ENCODE data around the gene PLB1. TPM values are rescaled to one million over a fixed set of nuclear protein-coding genes. Genes with fewer than 3 reads are reported as not detected.

Gene PLB1
- total RNA-seq, 1 donor from 2014 or later: 1.6 TPM

- Histone ChIP-seq H3K27me3 (ENCODE audit: control insufficient read depth, insufficient read depth, low read length) (peaks cover 1% of the 10 kb centered on the region), H3K4me3 (ENCODE audit: low read depth, low read length) (no peak overlapping the region), H3K36me3 (ENCODE audit: control insufficient read depth, insufficient read depth, low read length) (no peaks in the 10 kb centered on the region)
- no peak for TF ChIP-seq CTCF (IDR thresholded peaks at IDR 0.05; ENCODE audit: insufficient read depth, low read length, severe bottlenecking)
- FAIRE-seq (no peak), DNase-seq (ENCODE audit: low read depth) (no peak)
Observed at GRCh38 chr2:28487258-28487657, 8.6 kb upstream of the PLB1 start.

- TF ChIP-seq CTCF (IDR thresholded peaks at IDR 0.05; ENCODE audit: insufficient read depth, low read length, severe bottlenecking): no peak
- no peak for FAIRE-seq
- peaks cover 1% of the 10 kb centered on the region for H3K27me3 ChIP-seq (ENCODE audit: control insufficient read depth, insufficient read depth, low read length)
- no peak overlapping the region for H3K4me3 ChIP-seq (ENCODE audit: low read depth, low read length)
- DNase-seq (ENCODE audit: low read depth): no peak
- H3K36me3 ChIP-seq (ENCODE audit: control insufficient read depth, insufficient read depth, low read length): no peaks in the 10 kb centered on the region
Observed at GRCh38 chr2:28488083-28488830, 7.6 kb upstream of the PLB1 start.

- DNase-seq (ENCODE audit: low read depth): peak; percentile 53
- Histone ChIP-seq H3K27me3 (ENCODE audit: control insufficient read depth, insufficient read depth, low read length) (peaks cover 1% of the 10 kb centered on the region), H3K36me3 (ENCODE audit: control insufficient read depth, insufficient read depth, low read length) (no peaks in the 10 kb centered on the region), H3K4me3 (ENCODE audit: low read depth, low read length) (no peak overlapping the region)
- no peak for FAIRE-seq
- no peak for TF ChIP-seq CTCF (IDR thresholded peaks at IDR 0.05; ENCODE audit: insufficient read depth, low read length, severe bottlenecking)
Observed at GRCh38 chr2:28488858-28489575, 6.8 kb upstream of the PLB1 start.

GRCh38 chr2:28490558-28490957, 5.3 kb upstream of the PLB1 start:
- no peak for FAIRE-seq
- DNase-seq (ENCODE audit: low read depth): no peak
- Histone ChIP-seq H3K27me3 (ENCODE audit: control insufficient read depth, insufficient read depth, low read length) (peaks cover 1% of the 10 kb centered on the region), H3K4me3 (ENCODE audit: low read depth, low read length) (no peak overlapping the region), H3K36me3 (ENCODE audit: control insufficient read depth, insufficient read depth, low read length) (no peaks in the 10 kb centered on the region)
- TF ChIP-seq CTCF (IDR thresholded peaks at IDR 0.05; ENCODE audit: insufficient read depth, low read length, severe bottlenecking): no peak

GRCh38 chr2:28492282-28492681, 3.6 kb upstream of the PLB1 start:
- Histone ChIP-seq H3K4me3 (ENCODE audit: low read depth, low read length) (no peak overlapping the region), H3K27me3 (ENCODE audit: control insufficient read depth, insufficient read depth, low read length) (peaks cover 1% of the 10 kb centered on the region), H3K36me3 (ENCODE audit: control insufficient read depth, insufficient read depth, low read length) (no peaks in the 10 kb centered on the region)
- TF ChIP-seq CTCF (IDR thresholded peaks at IDR 0.05; ENCODE audit: insufficient read depth, low read length, severe bottlenecking): no peak
- no peak for DNase-seq (ENCODE audit: low read depth)
- FAIRE-seq: no peak
